Gastroesophageal sphincter (tissue), 4 donors: Measurements from ENCODE around the gene ZNF593. TPM values are rescaled to one million over a fixed set of nuclear protein-coding genes. Genes with fewer than 3 reads are reported as not detected.

Experiments used
- ATAC-seq: fragments of 150-250 bp; one replicate; pipeline ENCODE4 v1.9.1; 2016; ENCODE audit warnings: mild to moderate bottlenecking, moderate library complexity
- H3K27ac ChIP-seq, 4 donors: fragments of 200-600 bp; sonication (generic) in 3 of 4; 1 replicate in 3 of 4; 2 replicates in 1 of 4; pipeline ENCODE4 v1.5.1; 2016 to 2019
- H3K27me3 ChIP-seq: fragments of 200-600 bp; sonication (generic); one replicate; pipeline ENCODE4 v1.5.1; 2019
- H3K36me3 ChIP-seq, 2 donors: fragments of 200-600 bp; sonication (generic); one replicate each; pipeline ENCODE4 v1.5.1; 2019; ENCODE audit warnings: control low read depth in 1 of 2
- H3K4me1 ChIP-seq, 3 donors: fragments of 200-600 bp; sonication (generic); 1 replicate in 2 of 3; 2 replicates in 1 of 3; pipeline ENCODE4 v1.5.1; 2016 to 2019; ENCODE audit warnings: control low read depth in 2 of 3
- H3K4me3 ChIP-seq, 2 donors: fragments of 200-600 bp; sonication (generic); one replicate each; pipeline ENCODE4 v1.5.1; 2019; ENCODE audit warnings: mild to moderate bottlenecking in 1 of 2, moderate library complexity in 1 of 2
- H3K9me3 ChIP-seq, 3 donors: fragments of 200-600 bp; sonication (generic); one replicate each; pipeline ENCODE4 v1.5.1; 2017 to 2019; ENCODE audit warnings: control low read depth in 2 of 3
- CTCF ChIP-seq, 4 experiments: fragments of 200-600 bp in 2 of 4; fragments of 450-650 bp in 2 of 4; sonication (generic) in 1 of 4; IDR thresholded peaks; one replicate each; pipeline ENCODE4 v1.5.1; 2017 to 2019; ENCODE audit warnings: antibody characterized with exemption in 4 of 4, mild to moderate bottlenecking in 2 of 4, moderate library complexity in 2 of 4
- EP300 ChIP-seq: sonication (generic); formaldehyde crosslinking; IDR thresholded peaks from one replicate; pipeline ENCODE4 v1.6.1; 2017; ENCODE audit warnings: antibody characterized with exemption, mild to moderate bottlenecking
- POLR2A ChIP-seq, 2 donors: fragments of 450-650 bp; IDR thresholded peaks; one replicate each; pipeline ENCODE4 v1.6.1; 2017; ENCODE audit warnings: antibody characterized with exemption in 2 of 2, mild to moderate bottlenecking in 2 of 2, moderate library complexity in 1 of 2
- POLR2AphosphoS5 ChIP-seq: sonication (generic); formaldehyde crosslinking; IDR thresholded peaks from one replicate; pipeline ENCODE4 v1.6.1; 2017; ENCODE audit warnings: antibody characterized with exemption
- WGBS, 2 donors: methylation state at CpG; one replicate each; pipeline ENCODE4 v1.1.5; 2018; ENCODE audit warnings: low coverage in 1 of 2; 5-methylcytosine and 5-hydroxymethylcytosine counted together
- total RNA-seq, 4 donors: library from RNA; depleted of rRNA; stranded (reverse); fragments of >200 nt; gene quantifications; one replicate each; pipeline ENCODE4 v1.1.0, GENCODE V29; 2016

Gene ZNF593
- total RNA-seq, 4 donors from 2014 or later: 5.0 to 22.8 (median 16.6) TPM

- no peak overlapping the region for H3K27ac ChIP-seq
- WGBS, 2 donors: 0% methylated on average over 1 of the region's 3 CpGs; no CpG with 5 or more reads in 1 of the 2 donors
- TF ChIP-seq EP300: no peak
- H3K9me3 ChIP-seq: no peaks in the 10 kb centered on the region
- H3K27me3 ChIP-seq: peaks cover 17% of the 10 kb centered on the region
- no peaks in the 10 kb centered on the region for H3K36me3 ChIP-seq
- H3K4me1 ChIP-seq: no peaks in the 10 kb centered on the region
- ATAC-seq: no peak
- H3K4me3 ChIP-seq: no peak overlapping the region
Measured at GRCh38 chr1:26215246-26215645, 45.5 kb downstream of the ZNF593 start.

GRCh38 chr1:26218906-26219494 is 49.3 kb downstream of the ZNF593 start:
- TF ChIP-seq POLR2A (IDR thresholded peaks at IDR 0.05) (no peak), POLR2AphosphoS5 (no peak), CTCF (IDR thresholded peaks at IDR 0.05) (no peak), EP300 (no peak)
- H3K27me3 ChIP-seq: peaks cover 31% of the 10 kb centered on the region
- 72% methylated on average over 2 of the region's 11 CpGs; no CpG with 5 or more reads in 1 of the 2 donors for WGBS, 2 donors
- H3K27ac ChIP-seq: no peak overlapping the region
- H3K9me3 ChIP-seq: no peaks in the 10 kb centered on the region
- no peak overlapping the region for H3K4me3 ChIP-seq
- no peak for ATAC-seq
- H3K36me3 ChIP-seq: no peaks in the 10 kb centered on the region
- no peaks in the 10 kb centered on the region for H3K4me1 ChIP-seq

Other genes starting within 250 kb of the ZNF593 start
- 10 to 100 TPM in 1 of 4 donors, 1 to 10 TPM in 3; 6.6 to 12.2 (median 8.5) TPM for gene PAFAH2, start 171.8 kb upstream of the ZNF593 start, total RNA-seq
- under 1 TPM in 3 of 4 donors, not detected in 1; 0.08 to 0.81 (median 0.31) TPM for gene EXTL1, start 148.1 kb upstream of the ZNF593 start, total RNA-seq
- gene SLC30A2, start 123.8 kb upstream of the ZNF593 start, total RNA-seq: not detected
- gene TRIM63, start 102.3 kb upstream of the ZNF593 start, total RNA-seq: 1 to 10 TPM in 2 of 4 donors, under 1 TPM in 2; 0.15 to 2.3 (median 0.82) TPM
- 1 to 10 TPM; 6.2 to 9.3 (median 6.8) TPM for gene PDIK1L, start 58.1 kb upstream of the ZNF593 start, total RNA-seq
- gene FAM110D, start 10.8 kb upstream of the ZNF593 start, total RNA-seq: 10 to 100 TPM in 1 of 4 donors, 1 to 10 TPM in 3; 3.4 to 12.5 (median 7.7) TPM
- gene C1orf232, start 945 bp upstream of the ZNF593 start, total RNA-seq: not detected
- not detected for gene ZNF593OS, start 1.9 kb downstream of the ZNF593 start, total RNA-seq
- gene CNKSR1, start 7.6 kb downstream of the ZNF593 start, total RNA-seq: 1 to 10 TPM in 2 of 4 donors, under 1 TPM in 1, not detected in 1; 0.81 to 1.7 (median 1.1) TPM
- not detected for gene CATSPER4, start 20.7 kb downstream of the ZNF593 start, total RNA-seq
- 1 to 10 TPM; 1.3 to 6.8 (median 4.7) TPM for gene CEP85, start 64.3 kb downstream of the ZNF593 start, total RNA-seq
- gene SH3BGRL3, start 110.2 kb downstream of the ZNF593 start, total RNA-seq: 10 to 100 TPM; 31.6 to 60.2 (median 44.0) TPM
- 10 to 100 TPM in 2 of 4 donors, 1 to 10 TPM in 2; 3.7 to 12.1 (median 10.5) TPM for gene UBXN11, start 136.7 kb downstream of the ZNF593 start, total RNA-seq
- 1 to 10 TPM in 3 of 4 donors, not detected in 1; 1.8 to 2.7 (median 2.2) TPM for gene CD52, start 148.1 kb downstream of the ZNF593 start, total RNA-seq
- 1 to 10 TPM in 1 of 4 donors, under 1 TPM in 3; 0.35 to 2.7 (median 0.50) TPM for gene CRYBG2, start 184.2 kb downstream of the ZNF593 start, total RNA-seq
- gene ZNF683, start 202.8 kb downstream of the ZNF593 start, total RNA-seq: under 1 TPM in 1 of 4 donors, not detected in 3; 0.62 TPM
- not detected for gene LIN28A, start 240.9 kb downstream of the ZNF593 start, total RNA-seq